ENCODE results near the gene AIRE. TPM values are rescaled to one million over a fixed set of nuclear protein-coding genes. Genes with fewer than 3 reads are reported as not detected.
A peak's percentile ranks its signal among the peaks of the same experiment; 100 is the strongest.
"Not testable (repeated sequence)": the region's sequence is repeated elsewhere in the genome, so short reads cannot be mapped to it uniquely, and the experiment has no call there.

The AIRE gene
- total RNA-seq, 1 experiment from 2014 or later, result not detected

DNA sequence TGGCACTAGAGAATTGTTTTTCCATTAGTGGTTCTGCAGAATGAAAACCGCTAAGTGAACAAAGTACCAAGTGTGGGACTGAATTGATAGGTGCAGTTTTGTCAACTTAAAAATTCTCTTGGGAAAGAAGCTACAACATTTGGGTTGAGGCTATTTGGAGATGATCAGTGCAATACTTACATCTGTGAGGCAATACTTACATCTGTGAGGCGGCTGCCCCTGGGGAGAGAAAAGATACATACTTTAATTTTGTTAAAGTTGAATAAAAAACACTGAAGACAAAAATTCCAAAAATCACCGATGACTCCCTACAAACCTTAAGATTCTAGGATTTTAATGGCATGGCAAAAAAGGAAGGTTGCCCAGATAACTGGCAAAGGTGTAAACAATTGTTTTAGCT lies 51.8 kb downstream of the AIRE start:
- no peak for DNase-seq (ENCODE audit: low read depth)

DNA sequence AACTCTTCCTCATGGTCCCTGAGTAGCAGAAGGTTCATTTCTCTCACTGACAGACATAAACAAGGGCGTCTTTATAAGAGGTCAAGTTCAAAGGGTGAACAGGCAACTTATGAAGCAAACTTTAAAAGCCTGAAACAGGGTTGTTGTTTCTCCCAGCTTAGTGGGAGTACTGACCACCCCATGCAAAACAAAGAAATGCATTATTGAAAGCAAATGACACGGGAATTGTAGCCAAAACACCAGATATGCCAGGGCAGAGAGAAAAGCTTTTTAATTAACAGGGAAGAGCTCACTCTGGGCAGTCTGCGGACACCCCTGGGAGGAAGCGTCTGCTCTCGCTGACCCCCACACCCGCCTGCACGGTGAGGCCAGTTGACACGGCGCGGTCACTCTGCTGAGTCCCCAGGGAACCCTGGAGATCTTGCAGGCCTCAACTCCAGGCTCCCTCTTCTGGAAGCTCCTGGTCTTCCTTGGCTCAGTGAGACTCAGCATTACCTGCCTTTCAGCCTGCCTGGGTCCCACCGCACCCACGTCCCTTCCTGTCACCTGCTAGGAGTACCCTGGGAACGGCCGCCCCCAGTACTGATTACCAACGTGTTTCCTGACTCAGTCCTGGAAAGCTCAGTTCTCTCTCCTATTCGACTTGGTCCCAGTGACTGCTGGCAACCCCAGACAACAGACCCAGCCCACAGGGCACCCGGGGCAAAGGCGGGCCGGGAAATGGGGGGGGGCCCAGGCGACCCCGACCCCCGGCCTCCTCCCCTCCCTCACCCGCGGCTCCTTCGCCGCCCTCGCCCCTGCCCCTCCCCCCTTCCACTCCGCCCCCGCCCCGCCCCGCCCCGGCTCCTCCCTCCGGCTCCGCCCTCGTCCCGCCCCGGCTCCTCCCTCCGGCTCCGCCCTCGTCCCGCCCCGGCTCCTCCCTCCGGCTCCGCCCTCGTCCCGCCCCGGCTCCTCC lies 52.5 kb downstream of the AIRE start:
- peak; percentile 58 for DNase-seq (ENCODE audit: low read depth)

DNA sequence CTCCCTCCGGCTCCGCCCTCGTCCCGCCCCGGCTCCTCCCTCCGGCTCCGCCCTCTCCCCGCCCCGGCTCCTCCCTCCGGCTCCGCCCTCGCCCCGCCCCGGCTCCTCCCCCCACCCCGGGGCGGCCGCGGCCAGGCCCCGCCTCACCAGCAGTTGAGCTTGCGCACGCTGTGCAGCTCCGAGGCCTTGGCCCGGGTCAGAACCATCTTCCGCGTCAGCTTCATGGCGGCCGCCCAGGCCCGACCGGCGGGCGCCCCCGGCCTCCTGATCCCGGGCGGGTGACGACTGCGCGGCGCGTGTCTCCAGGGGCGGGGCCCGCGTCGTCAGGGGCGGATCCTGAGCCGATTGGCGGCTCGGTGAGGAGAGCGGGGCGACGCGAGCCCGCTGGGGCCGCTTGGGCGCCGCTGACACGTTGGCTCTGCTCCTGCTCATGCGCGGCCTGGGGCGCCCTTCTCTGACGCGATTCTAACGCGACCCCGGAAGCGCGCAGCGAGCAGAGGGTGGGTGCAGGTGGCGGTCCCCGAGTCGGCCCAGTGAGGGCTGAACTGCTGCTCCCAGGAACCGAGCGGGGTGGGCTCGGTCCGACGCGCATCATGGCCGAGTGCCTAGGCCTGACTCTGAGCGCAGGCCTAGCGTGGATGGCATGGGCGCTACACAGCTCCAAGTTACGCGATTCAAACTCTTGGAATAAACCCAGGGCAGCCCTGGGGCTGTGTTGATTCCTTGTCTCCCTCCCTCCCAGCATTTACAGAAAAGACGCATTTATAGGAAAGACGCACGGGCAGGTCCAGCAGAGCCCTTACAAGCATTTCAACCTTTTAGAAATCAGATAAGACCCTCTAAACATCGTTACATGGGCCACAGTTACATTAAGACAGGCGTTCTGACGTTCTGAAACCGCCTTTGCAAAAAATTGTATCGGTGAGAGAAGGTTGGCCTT lies 53.6 kb downstream of the AIRE start, which contains the start of gene CFAP410:
Gene CFAP410, minus strand, starts transcription at position 420 of the 940 bp plus-strand sequence. Its CDS starts 196 bp downstream, at position 224.
- DNase-seq (ENCODE audit: low read depth), result peak; percentile 90

DNA sequence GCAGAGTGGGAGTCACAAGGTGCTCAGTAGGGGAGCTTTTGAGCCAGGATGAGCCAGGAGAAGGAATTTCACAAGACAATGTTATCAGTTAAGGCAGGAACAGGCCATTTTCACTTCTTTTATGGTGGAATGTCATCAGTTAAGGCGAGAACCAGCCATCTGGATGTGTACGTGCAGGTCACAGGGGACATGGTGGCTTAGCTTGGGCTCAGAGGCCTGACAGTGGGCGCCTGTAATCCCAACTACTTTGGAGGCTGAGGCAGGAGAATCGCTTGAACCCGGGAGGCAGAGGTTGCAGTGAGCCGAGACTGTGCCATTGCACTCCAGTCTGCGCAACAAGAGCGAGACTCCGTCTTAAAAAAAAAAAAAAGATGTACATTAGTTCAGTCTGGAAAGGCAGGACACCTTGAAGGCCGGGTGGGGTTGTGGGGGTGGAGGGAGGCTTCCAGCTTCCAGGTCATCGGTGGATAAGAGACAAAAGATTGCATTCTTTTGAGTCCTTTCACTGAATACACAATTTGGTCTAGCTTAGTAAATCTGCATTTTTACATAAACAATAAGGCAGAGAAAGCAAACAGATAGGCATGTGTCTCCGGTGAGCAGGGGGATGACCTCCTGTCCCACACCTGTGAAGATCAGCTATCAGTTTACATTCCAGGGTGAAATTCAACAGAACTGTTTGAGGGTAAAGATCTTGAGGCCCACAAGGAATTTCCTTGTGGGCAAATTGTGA lies 56.2 kb downstream of the AIRE start:
- DNase-seq (ENCODE audit: low read depth), result not testable (repeated sequence)

DNA sequence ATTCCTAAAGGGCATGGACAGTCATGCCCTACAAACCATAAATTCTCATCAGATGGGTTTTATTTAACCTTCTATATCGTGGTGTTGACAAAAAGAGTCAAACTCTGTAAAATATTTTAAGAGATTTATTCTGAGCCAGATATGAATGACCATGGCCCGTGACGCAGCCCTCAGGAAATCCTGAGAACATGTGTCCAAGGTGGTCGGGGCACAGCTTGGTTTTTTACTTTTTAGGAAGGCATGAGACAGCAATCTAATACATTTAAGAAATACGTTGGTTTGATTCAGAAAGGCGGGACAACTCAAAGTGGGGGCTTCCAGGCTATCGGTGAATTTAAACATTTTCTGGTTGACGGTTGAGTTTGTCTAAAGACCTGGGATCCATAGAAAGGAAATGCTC lies 57.3 kb downstream of the AIRE start:
- DNase-seq (ENCODE audit: low read depth), result not testable (repeated sequence)

DNA sequence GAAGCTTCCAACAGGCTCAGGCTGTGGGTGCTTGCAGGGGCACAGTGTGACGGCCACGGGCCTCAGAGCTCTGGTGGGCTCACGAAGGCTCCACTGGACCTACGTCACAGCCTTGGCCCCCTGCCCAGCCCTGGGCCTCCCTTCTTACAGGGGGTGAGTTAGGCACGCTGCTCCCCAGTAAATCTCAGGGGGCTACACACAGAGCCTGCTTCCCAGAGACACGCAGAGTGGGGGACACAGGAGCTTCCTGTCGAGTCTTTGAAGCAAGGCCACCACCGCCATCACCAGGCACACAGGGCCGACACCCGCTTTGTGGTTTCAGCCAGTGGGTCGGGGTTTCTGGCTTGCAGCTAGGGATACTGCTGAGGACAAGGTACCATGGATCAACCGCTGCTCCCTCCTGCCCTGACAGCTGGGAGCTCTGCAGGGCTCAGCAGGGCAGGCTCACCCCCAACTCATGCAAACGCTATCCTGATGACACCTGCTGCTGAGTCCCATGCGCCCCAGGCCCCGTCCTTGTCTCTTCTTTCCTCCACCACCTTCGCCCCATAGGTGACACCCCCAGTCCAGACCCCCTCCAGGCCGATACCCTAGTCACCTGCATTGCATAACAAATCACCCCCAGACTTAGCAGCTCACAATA lies 59.0 kb downstream of the AIRE start:
- DNase-seq (ENCODE audit: low read depth), result no peak

DNA sequence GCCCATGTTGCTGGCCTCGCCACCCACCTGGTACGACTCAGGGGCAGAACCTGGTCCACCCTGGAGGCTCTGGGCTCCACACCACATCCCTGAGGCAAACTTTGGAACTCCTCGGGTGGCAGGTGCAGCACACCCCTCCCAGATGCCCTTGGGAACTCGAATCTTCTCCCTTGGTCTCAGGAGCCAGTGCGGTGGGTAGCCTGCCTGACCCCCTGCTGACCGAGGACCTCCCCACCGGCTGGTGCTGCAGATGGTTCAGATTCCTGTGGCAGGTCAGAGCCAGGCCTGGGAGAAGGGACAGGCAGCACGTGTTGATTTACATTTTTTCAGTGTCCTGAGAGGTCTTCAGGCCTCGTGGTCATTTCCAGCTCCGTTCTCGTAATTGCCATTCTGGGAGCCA lies 59.8 kb downstream of the AIRE start:
- DNase-seq (ENCODE audit: low read depth), result no peak

DNA sequence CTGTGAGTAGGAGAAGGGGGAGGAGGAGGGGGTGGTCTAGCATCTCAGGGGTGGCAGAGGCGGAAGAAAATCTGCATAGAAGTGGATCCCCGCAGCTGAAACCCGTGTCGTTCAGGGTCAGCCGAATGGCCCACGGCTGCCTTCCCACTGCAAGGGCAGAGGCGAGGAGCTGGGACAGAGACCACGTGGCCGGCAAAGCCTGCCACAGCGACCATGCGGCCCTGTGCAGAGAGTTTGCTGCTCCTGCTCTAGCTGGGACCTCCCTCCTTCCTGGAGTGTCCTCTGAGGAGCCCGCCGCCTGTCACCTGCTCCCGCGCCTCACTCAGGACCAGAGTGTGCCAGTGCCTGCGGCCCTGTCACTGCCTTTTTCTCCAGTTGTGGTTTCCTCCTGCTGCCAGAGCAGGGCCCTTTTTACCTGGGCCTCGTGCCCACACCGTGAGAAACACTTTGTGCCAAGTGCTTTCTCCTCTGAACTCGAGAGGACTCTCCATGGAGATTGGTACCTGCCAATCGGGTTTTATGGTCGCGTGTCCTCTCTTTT lies 62.3 kb downstream of the AIRE start:
- DNase-seq (ENCODE audit: low read depth), result no peak

Other genes starting within 250 kb of the AIRE start
- gene PWP2, start 178.5 kb upstream of the AIRE start, total RNA-seq (2014; rRNA removed; shearing (Covaris generic)), result 1.9 and 2.2 TPM in 2 replicates
- gene GATD3, start 152.2 kb upstream of the AIRE start, total RNA-seq (2014; rRNA removed; shearing (Covaris generic)), result 4.0 and 11.7 TPM in 2 replicates
- gene ICOSLG, start 44.9 kb upstream of the AIRE start, total RNA-seq (2014; rRNA removed; shearing (Covaris generic)), result 2.1 and 4.6 TPM in 2 replicates
- 0.12 and 0.49 TPM in 2 replicates for gene DNMT3L, start 24.0 kb upstream of the AIRE start, total RNA-seq (2014; rRNA removed; shearing (Covaris generic))
- gene PFKL, start 14.2 kb downstream of the AIRE start, total RNA-seq (2014; rRNA removed; shearing (Covaris generic)), result 97.3 and 116 TPM in 2 replicates
- gene CFAP410, start 53.5 kb downstream of the AIRE start, total RNA-seq (2014; rRNA removed; shearing (Covaris generic)), result 5.9 and 9.8 TPM in 2 replicates
- 6.7 and 10.4 TPM in 2 replicates for gene TRPM2, start 67.7 kb downstream of the AIRE start, total RNA-seq (2014; rRNA removed; shearing (Covaris generic))
- gene LRRC3, start 169.6 kb downstream of the AIRE start, total RNA-seq (2014; rRNA removed; shearing (Covaris generic)), result 1.6 and 1.9 TPM in 2 replicates

Measured in RPMI7951 (cell line).